Thyroid gland (tissue), 4 donors: Measurements from ENCODE around the gene PRDM11. TPM values are rescaled to one million over a fixed set of nuclear protein-coding genes. Genes with fewer than 3 reads are reported as not detected.

Experiments used
- DNase-seq, 2 donors: peaks; one replicate each; pipeline ENCODE4 v3.0.0-alpha.2; 2019
- H3K27ac ChIP-seq, 3 donors: fragments of 200-600 bp; sonication (generic); 1 replicate in 2 of 3; 2 replicates in 1 of 3; pipeline ENCODE4 v1.5.1; 2016 to 2019; ENCODE audit warnings: mild to moderate bottlenecking in 1 of 3, moderate library complexity in 1 of 3
- H3K27me3 ChIP-seq: fragments of 200-600 bp; sonication (generic); one replicate; pipeline ENCODE4 v1.5.1; 2019
- H3K36me3 ChIP-seq, 2 donors: fragments of 200-600 bp; sonication (generic); one replicate each; pipeline ENCODE4 v1.5.1; 2016 to 2019
- H3K4me1 ChIP-seq, 2 donors: fragments of 200-600 bp; sonication (generic); one replicate each; pipeline ENCODE4 v1.5.1; 2017 to 2019
- H3K4me3 ChIP-seq, 3 donors: fragments of 200-600 bp; sonication (generic); replicated peaks in 1 of 3; 1 replicate in 2 of 3; 2 replicates in 1 of 3; pipeline ENCODE4 v1.5.1; 2016; ENCODE audit warnings: mild to moderate bottlenecking in 1 of 3
- H3K9me3 ChIP-seq: fragments of 200-600 bp; sonication (generic); one replicate; pipeline ENCODE4 v1.5.1; 2017
- POLR2A ChIP-seq, 2 donors: fragments of 450-650 bp; IDR thresholded peaks; one replicate each; pipeline ENCODE4 v1.6.1; 2017; ENCODE audit warnings: antibody characterized with exemption in 2 of 2, mild to moderate bottlenecking in 2 of 2, moderate library complexity in 1 of 2
- WGBS, 2 donors: methylation state at CpG; one replicate each; pipeline ENCODE4 v1.1.5; 2017; 5-methylcytosine and 5-hydroxymethylcytosine counted together
- intact Hi-C: fragments of 100-400 bp; cut with DNase I; formaldehyde crosslinking; loops from one replicate; pipeline ENCODE4 v1.15.1; 2023
- total RNA-seq, 4 donors: library from RNA; depleted of rRNA; stranded (reverse); fragments of >200 nt; gene quantifications; one replicate each; pipeline ENCODE4 v1.2.3, GENCODE V29; 2016
- TF ChIP-seq, protein P1 (sequence below), 6 experiments: fragments of 200-600 bp in 3 of 6; fragments of 450-650 bp in 3 of 6; sonication (generic) in 3 of 6; IDR thresholded peaks; one replicate each; pipeline ENCODE4 v1.5.1; 2016 to 2019; ENCODE audit warnings: antibody characterized with exemption in 6 of 6, mild to moderate bottlenecking in 2 of 6, inconsistent platforms in 1 of 6, moderate library complexity in 1 of 6

PRDM11 gene
- total RNA-seq, 4 donors from 2014 or later = 8.6 to 53.3 (median 31.0) TPM

DNA sequence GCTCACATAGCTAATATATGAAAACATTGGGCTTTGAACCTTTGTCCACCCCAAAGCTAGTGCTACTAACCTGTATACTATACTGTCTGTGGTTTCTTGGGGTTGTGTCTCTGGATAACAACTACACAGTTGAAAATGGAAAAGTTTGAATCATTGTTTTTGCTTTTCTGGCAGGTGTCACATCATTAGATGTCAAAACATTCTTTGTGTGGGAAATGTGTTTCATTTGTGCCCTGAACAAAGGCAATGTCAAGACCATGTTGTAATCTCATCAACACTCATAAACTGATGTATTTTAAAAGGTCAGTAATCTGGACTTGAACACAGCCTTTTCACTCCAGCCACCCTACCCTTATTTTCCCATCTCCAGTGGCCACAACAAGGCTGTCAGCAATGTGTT lies 123.2 kb downstream of the PRDM11 start:
- Histone ChIP-seq H3K4me3 (no peak overlapping the region), H3K27ac (no peak overlapping the region), H3K4me1 (no peaks in the 10 kb centered on the region), H3K36me3 (no peaks in the 10 kb centered on the region), H3K9me3 (no peaks in the 10 kb centered on the region), H3K27me3 (no peaks in the 10 kb centered on the region)
- intact Hi-C loops = no loop called here
- no peak for TF ChIP-seq POLR2A (IDR thresholded peaks at IDR 0.05)
- TF ChIP-seq, protein P1, sequence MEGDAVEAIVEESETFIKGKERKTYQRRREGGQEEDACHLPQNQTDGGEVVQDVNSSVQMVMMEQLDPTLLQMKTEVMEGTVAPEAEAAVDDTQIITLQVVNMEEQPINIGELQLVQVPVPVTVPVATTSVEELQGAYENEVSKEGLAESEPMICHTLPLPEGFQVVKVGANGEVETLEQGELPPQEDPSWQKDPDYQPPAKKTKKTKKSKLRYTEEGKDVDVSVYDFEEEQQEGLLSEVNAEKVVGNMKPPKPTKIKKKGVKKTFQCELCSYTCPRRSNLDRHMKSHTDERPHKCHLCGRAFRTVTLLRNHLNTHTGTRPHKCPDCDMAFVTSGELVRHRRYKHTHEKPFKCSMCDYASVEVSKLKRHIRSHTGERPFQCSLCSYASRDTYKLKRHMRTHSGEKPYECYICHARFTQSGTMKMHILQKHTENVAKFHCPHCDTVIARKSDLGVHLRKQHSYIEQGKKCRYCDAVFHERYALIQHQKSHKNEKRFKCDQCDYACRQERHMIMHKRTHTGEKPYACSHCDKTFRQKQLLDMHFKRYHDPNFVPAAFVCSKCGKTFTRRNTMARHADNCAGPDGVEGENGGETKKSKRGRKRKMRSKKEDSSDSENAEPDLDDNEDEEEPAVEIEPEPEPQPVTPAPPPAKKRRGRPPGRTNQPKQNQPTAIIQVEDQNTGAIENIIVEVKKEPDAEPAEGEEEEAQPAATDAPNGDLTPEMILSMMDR (IDR thresholded peaks at IDR 0.05) = no peak
- no peak for DNase-seq

DNA sequence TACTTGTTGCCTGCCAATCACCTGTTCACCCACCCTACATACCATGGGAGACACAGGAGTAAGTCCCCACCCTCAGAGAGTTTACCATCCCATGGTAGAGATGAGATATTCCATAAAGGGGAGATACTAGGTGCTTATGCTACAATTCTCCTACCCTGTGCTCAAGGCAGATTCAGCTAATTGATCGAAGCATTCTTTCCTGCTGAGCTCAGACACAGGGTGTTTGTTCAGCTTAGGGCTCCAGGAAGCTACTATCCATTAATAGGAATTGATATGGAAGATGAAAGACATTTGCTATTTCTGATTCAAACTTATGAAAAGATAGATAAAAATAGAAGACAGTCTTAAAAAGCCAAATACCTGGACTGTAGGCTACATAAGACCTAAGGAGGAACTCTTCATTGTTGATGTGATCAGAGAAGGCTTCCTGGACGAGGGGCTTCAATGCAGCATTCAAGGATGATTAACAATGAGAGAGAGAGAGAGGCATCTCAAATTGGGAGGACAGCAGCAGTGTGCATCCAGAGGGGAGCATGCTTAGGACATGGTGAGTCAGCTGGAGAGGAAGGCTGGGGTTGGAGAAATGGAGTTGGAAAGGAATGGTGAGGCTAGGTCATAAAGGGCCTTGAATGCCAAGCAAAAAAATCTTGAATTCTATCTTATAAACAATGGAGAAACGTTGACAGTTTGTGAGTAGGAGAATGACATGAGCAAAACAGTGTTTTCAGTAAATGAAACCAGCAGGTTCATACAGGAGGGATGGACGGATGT lies 124.7 kb downstream of the PRDM11 start:
- H3K36me3 ChIP-seq = no peaks in the 10 kb centered on the region
- WGBS, 2 donors = 82 to 85% methylated on average over 4 of the region's 4 CpGs
- no peaks in the 10 kb centered on the region for H3K27me3 ChIP-seq
- TF ChIP-seq POLR2A (IDR thresholded peaks at IDR 0.05) = no peak
- TF ChIP-seq, protein P1 (IDR thresholded peaks at IDR 0.05) = no peak
- no peak overlapping the region for H3K27ac ChIP-seq
- H3K4me1 ChIP-seq = no peaks in the 10 kb centered on the region
- H3K9me3 ChIP-seq = no peaks in the 10 kb centered on the region
- intact Hi-C loops = no loop called here
- DNase-seq = no peak
- no peak overlapping the region for H3K4me3 ChIP-seq

DNA sequence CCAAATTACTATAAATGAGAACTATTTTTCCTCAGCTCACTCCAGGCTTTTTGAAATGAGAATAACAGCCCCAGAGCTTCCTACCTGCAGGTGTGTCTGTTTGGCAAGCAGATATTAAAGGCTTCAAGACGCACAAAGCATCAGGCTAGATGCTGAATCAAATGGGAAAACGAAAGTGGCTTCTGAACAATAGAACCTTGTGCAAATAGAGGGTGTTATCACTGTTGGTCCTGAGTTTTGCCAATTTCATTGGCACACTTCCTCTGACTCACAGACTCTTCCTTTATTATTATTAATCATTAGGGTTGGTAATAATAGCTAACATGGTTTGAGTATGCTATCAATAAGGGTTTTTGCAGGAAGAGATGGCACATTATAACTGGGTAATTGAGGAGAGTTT lies 126.3 kb downstream of the PRDM11 start:
- intact Hi-C loops = no loop called here
- Histone ChIP-seq H3K27ac (no peak overlapping the region), H3K4me3 (no peak overlapping the region), H3K4me1 (no peaks in the 10 kb centered on the region), H3K36me3 (no peaks in the 10 kb centered on the region), H3K27me3 (no peaks in the 10 kb centered on the region), H3K9me3 (no peaks in the 10 kb centered on the region)
- no peak for DNase-seq
- WGBS, 2 donors = 71 to 80% methylated on average over 2 of the region's 2 CpGs
- TF ChIP-seq, protein P1 (IDR thresholded peaks at IDR 0.05) = no peak
- TF ChIP-seq POLR2A (IDR thresholded peaks at IDR 0.05) = no peak

DNA sequence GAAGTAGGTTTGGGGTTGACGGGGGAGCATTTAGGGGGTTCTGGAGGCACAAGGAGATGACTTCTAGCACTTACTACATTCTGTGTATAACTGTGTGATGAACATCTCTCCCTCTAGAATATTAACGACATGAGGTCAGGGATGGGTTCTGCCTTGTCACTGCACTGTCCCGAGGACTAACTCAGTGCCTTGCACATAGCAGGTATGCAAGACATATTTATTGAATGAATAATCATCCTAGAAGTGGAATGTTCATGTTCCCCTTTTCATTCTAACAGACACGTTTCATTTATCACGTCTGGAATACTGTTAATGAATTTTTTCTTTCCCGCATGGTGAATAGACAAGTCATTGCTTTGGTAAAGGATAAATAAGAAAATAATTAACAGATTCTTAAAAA lies 127.1 kb downstream of the PRDM11 start:
- no peak for TF ChIP-seq POLR2A (IDR thresholded peaks at IDR 0.05)
- TF ChIP-seq, protein P1 (IDR thresholded peaks at IDR 0.05) = no peak
- Histone ChIP-seq H3K9me3 (no peaks in the 10 kb centered on the region), H3K36me3 (no peaks in the 10 kb centered on the region), H3K4me3 (no peak overlapping the region), H3K27ac (no peak overlapping the region), H3K4me1 (no peaks in the 10 kb centered on the region), H3K27me3 (no peaks in the 10 kb centered on the region)
- WGBS, 2 donors = 90 to 93% methylated on average over 6 of the region's 6 CpGs
- no peak for DNase-seq
- intact Hi-C loops = no loop called here

DNA sequence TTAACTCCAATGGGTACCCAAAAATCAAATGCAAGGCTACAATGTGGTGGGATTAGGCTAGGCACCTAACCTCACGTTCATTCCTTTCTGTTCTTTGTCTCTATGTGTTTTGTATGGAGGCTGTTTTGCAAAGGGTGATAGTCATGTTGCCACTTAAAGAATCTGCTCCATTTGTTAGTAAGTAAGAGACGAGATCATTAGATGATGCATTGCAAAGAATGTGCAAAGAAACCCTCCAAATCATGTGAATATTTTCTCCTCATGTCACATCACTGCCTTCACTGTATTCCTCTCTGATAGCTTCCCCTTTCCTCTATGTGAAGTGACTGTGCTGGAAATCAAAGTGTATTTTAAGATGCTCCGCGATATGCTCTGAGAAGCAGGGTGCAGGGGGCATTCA lies 127.8 kb downstream of the PRDM11 start:
- H3K27ac ChIP-seq = no peak overlapping the region
- no peak for DNase-seq
- WGBS, 2 donors = 65 to 67% methylated on average over 4 of the region's 4 CpGs
- TF ChIP-seq, protein P1 (IDR thresholded peaks at IDR 0.05) = no peak
- TF ChIP-seq POLR2A (IDR thresholded peaks at IDR 0.05) = no peak
- H3K9me3 ChIP-seq = no peaks in the 10 kb centered on the region
- no peaks in the 10 kb centered on the region for H3K36me3 ChIP-seq
- no peak overlapping the region for H3K4me3 ChIP-seq
- intact Hi-C loops = no loop called here
- no peaks in the 10 kb centered on the region for H3K27me3 ChIP-seq
- no peaks in the 10 kb centered on the region for H3K4me1 ChIP-seq
